HG03108 (cell line): ENCODE measurements around the gene PLAC8L1.

Source experiments
- ATAC-seq: cut with Tn5 transposase; IDR thresholded peaks from one replicate; pipeline ENCODE4 v1.9.1; 2021; ENCODE audit warnings: moderate library complexity; ENCODE audit not compliant: unreplicated experiment

The PLAC8L1 gene

GRCh38 chr5:146081556-146081955, 23.8 kb downstream of the PLAC8L1 start:
- no peak for ATAC-seq

DNA sequence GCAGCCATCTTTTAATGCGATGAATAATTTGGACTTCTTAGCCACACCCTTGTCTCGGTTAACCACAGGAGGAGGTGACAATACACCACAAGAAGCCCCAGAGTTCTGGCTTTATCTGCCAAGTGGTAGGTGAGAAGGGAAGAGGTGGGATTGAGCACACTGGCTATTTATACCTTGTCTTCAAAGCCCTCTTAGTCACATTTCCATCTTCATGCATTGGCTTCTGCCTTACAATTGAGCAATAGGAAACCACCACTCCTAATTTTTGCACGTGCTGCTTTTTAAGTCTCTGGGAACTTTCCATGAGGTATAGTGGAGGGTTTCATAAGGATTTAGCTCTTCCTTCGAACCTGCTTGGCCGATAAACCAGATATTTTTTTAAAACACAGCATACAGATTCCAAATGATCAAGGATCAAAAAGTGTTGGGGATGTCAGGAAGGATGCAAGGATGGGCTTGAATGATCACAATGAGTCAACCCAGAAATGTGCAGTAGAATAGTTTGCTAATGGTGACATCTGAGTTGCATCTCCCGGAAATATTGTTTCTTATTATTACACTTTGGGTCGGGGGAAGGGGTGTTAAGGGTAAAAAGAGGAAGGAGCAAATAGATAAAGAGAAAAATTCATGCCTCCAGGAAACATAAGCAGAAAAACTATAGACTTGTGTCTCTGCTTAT, 25.5 kb downstream of the PLAC8L1 start:
- no peak for ATAC-seq

GRCh38 chr5:146078566-146078965, 26.8 kb downstream of the PLAC8L1 start:
- ATAC-seq = no peak

DNA sequence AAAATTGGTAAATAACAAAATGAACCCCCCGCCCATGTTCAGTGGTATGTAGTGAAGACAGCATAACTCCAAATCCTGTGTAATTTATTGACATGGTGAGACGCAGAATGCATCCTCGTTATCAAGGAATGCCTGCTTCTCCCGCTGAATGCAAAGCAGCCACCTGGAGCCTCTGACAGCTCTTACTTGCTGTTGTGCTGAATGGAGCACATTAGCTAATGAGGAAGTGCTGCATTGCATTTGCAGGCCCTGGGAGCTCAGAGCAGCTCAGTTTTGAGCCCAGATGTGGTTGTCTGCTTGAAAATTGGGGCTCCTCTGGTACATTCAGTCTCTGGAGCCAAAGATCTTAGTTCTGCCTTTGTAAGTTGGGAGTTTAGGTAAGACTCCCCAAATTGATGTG, 28.9 kb downstream of the PLAC8L1 start:
- ATAC-seq = no peak

DNA sequence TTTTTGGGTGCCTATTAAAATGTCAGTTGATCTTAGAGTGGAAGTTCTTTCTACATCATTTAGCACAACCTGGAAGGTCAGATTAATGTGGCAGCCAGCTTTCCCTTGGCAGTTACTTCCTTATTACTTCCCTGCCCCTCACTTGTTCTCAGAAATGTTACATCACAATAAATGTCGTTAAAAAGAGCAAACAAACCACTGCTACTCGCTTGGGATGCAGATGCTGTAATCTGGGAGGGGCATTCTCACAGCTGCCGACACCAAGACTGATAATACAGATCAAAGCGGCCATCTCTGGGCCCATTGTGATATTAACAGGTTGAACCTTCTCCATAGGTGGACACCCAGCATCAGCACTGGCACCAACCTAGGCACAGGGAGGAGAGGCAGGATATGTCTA, 29.3 kb downstream of the PLAC8L1 start:
- ATAC-seq = no peak

- no peak for ATAC-seq
Observed at GRCh38 chr5:146073239-146073900, 32.0 kb downstream of the PLAC8L1 start.

DNA sequence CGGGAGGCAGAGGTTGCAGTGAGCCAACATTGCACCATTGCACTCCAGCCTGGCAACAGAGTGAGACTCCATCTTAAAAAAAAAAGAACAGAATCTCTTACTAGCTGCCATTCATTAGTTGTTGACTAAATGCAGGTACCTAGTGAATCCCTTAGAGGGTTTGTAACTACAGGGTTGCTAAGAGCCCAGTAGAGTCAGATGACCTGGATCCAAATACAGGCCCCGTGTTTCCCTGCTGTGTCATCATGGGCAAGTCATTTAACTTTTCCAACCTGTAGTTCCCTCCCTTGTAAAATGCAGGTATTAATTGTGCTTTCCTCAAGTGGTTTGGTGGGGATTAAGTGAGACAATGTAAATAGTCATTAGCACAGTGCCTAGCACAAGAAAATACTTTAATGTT, 32.8 kb downstream of the PLAC8L1 start:
- ATAC-seq = no peak

DNA sequence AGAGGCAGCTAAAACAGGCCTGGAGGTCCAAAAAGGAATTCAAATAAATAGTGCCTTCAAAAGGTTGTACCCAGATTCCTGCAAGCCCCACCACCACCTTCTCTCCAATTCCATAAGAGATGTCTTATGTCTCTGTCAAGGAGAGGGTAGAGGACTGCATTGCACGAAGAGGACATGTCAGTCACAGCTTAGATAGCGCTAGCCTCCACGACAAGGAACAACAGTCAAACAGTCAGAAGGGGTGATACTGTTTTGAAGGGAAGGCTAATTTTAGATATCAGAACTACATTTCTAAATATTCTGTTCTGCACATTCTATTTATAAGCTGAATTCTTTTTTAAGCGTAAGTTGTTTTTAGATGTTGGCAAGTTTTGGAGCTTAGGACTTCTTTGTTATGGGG, 34.2 kb downstream of the PLAC8L1 start:
- no peak for ATAC-seq

- no peak for ATAC-seq
Observed at GRCh38 chr5:146070746-146071145, 34.6 kb downstream of the PLAC8L1 start.

DNA sequence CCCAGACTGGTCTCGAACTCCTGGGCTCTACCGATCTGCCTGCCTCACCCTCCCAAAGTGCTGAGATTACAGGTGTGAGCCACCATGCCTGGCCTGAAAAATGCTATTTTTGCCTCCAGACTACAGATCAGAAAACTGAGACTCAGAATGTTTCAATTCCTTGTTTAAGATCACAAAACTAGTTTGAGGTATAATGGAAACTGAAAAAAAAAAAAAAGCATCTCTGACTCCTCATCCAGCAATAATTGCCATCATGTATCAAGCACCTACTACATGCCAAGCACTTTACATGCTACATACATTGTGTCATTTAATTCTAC, 35.6 kb downstream of the PLAC8L1 start:
- ATAC-seq = no peak

DNA sequence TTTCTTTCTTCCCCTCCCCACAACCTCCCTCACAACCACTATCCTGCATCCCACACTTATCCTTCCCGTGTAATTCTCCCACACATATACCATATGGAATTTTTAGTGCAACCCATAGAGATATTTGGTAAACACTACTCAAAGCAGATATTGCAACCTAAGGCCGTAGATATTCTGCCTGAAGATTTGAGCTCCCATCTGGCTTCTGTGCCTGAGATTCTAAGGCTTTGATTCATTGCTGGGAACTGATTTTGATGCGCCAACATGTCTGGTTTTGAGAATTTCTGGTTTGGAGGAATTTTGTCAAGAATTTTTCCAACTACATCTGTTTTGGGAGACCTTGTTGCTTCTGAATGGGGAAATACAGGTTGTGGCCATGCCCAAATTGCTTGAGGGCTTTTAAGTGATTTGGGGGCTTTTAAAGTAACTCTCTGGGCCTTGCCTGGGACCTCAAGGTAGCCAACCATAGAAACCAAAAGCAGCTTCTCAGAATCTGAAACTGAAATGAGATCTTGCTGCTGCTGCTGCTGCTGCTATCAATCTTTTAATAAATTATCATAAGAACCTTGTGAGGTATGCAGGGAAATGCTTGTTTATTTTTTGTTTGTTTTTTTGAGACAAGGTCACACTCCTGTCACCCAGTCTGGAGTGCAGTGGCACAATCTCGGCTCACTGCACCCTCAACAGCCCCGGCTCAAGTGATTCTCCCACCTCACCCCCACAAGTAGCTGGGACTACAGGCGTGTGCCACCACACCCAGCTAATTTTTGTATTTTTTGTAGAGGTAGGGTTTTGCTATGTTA, 36.2 kb downstream of the PLAC8L1 start:
- no peak for ATAC-seq

GRCh38 chr5:146068206-146068605, 37.2 kb downstream of the PLAC8L1 start:
- no peak for ATAC-seq

GRCh38 chr5:146066968-146067367, 38.4 kb downstream of the PLAC8L1 start:
- ATAC-seq = no peak

DNA sequence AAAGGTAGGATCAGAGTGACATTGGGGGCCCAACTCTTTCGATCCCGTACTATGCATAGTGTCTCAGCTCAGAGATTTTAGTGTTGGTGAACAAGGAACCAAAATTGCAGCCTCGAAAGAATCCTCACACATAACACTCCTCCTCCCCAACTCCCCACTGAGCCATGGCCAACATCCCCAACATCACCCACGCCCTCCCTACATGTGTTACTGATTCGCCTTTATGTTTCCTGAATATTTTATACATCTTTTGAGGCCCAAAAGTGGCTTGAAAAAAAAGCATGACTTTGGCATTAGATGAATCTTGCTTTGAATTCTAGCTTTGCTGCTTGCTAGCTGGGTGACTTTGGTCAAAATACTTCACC, 45.2 kb downstream of the PLAC8L1 start:
- ATAC-seq = no peak

GRCh38 chr5:146059460-146060220, 45.7 kb downstream of the PLAC8L1 start:
- ATAC-seq = no peak

DNA sequence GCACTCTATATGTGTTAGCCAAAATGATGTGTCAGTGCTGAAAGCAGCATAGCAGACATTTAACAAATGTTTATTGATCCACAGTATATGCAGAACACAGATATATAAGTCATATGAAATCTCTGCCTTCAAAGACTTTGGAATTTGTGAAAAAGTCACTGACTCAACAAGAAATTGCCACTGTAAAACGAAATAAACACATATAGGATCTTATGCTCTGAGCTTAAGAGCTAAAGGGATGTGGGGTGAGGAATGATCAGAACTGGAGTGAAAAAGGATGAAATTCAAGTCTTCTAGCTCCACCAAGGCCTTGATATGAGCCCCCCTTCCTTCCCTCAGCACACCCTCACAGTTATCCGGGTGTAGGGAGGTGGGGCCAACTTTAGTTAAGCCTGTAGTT, 49.9 kb downstream of the PLAC8L1 start:
- ATAC-seq = no peak

- ATAC-seq = no peak
Observed at GRCh38 chr5:146052780-146053179, 52.6 kb downstream of the PLAC8L1 start.

DNA sequence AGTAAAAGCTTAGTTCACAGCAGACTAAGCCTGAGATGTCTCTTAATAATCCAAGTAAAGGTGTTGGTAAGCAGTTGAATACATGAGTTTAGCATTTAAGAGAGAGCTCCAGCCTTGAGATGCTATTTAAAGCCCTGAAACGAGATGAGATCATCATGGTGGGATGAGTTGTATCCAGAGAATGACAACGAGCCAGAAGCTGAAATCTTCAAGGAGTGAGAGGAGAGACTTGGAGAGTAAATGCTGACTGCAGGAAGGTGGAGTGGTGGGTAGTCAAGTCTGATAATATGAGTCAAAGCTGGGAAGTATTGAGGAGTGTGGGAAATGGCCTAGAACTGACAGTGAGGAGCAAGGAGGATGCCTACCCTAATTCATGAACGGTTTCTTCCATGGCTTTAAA, 53.7 kb downstream of the PLAC8L1 start:
- no peak for ATAC-seq

GRCh38 chr5:146050086-146050485, 55.3 kb downstream of the PLAC8L1 start:
- no peak for ATAC-seq

GRCh38 chr5:146049704-146050026, 55.7 kb downstream of the PLAC8L1 start:
- ATAC-seq = no peak

GRCh38 chr5:146048994-146049703, 56.2 kb downstream of the PLAC8L1 start:
- ATAC-seq = no peak
